H1 (cell line): Measurements from ENCODE around the gene NECAP2. TPM values are rescaled to one million over a fixed set of nuclear protein-coding genes. Genes with fewer than 3 reads are reported as not detected.

Experiments used
- BCL11A ChIP-seq, 2 experiments: IDR thresholded peaks; one replicate each; pipeline ENCODE4 v1.6.1; 2011; ENCODE audit warnings: low read depth in 2 of 2, low read length in 2 of 2, mild to moderate bottlenecking in 2 of 2
- CTBP2 ChIP-seq: IDR thresholded peaks from 2 replicates; pipeline ENCODE4 v1.7.0; 2011; ENCODE audit warnings: borderline replicate concordance, mild to moderate bottlenecking, moderate library complexity, mixed read lengths, low read length; ENCODE audit not compliant: insufficient read depth, insufficient read length
- KDM1A ChIP-seq: fragments of 200-600, 300-600 bp; sonication (generic); IDR thresholded peaks from 2 replicates; pipeline ENCODE4 v1.7.1; 2016; ENCODE audit warnings: mild to moderate bottlenecking, low read length, borderline replicate concordance
- SP2 ChIP-seq: IDR thresholded peaks from 2 replicates; pipeline ENCODE4 v1.6.1; 2012; ENCODE audit warnings: mild to moderate bottlenecking, low read length, inconsistent platforms
- SUZ12 ChIP-seq: fragments of 200-600 bp; sonication (generic); IDR thresholded peaks from 2 replicates; pipeline ENCODE4 v1.6.1; 2012; ENCODE audit warnings: mild to moderate bottlenecking, inconsistent platforms, low read length, moderate library complexity, mixed read lengths
- polyA plus RNA-seq, 7 experiments: library from polyadenylated mRNA; depleted of rRNA in 3 of 7; stranded (reverse) in 5 of 7; unstranded in 2 of 7; fragments of >200 nt in 5 of 7; fragments of 200-250 nt in 2 of 7; gene quantifications; 1 replicate in 5 of 7; 2 replicates in 1 of 7; 4 replicates in 1 of 7; pipeline versions ENCODE4 v1.2.1 to v1.2.3, GENCODE V29; 2011 to 2013; ENCODE audit warnings: missing spikeins in 2 of 7, mixed read lengths in 2 of 7
- total RNA-seq: library from RNA; stranded (reverse); fragmentation: NEBNext Ultra II Directional; extraction: Animal tissue kit (Norgen Biotek cat#: 25700); gene quantifications from 2 replicates; pipeline ENCODE4 v1.2.1, GENCODE V29; 2021
- TF ChIP-seq, protein P1 (sequence below): fragments of 300-600 bp; sonication (generic); IDR thresholded peaks from 2 replicates; pipeline ENCODE4 v1.7.1; 2012; ENCODE audit warnings: low read length, moderate library complexity, mild to moderate bottlenecking, inconsistent platforms; ENCODE audit not compliant: insufficient replicate concordance
- TF ChIP-seq, protein P2 (sequence below): IDR thresholded peaks from 2 replicates; pipeline ENCODE4 v1.6.1; 2012; ENCODE audit warnings: inconsistent platforms
- TF ChIP-seq, protein P3 (sequence below): IDR thresholded peaks from 2 replicates; pipeline ENCODE4 v1.6.1; 2011; ENCODE audit warnings: low read length, improper control_type of control experiment

NECAP2 gene
- total and polyA plus RNA-seq, 2 of the 8 experiments (the other 6 are each of a cell fraction or from before 2014, with no cell fraction given) = 24.4 to 29.7 TPM

DNA sequence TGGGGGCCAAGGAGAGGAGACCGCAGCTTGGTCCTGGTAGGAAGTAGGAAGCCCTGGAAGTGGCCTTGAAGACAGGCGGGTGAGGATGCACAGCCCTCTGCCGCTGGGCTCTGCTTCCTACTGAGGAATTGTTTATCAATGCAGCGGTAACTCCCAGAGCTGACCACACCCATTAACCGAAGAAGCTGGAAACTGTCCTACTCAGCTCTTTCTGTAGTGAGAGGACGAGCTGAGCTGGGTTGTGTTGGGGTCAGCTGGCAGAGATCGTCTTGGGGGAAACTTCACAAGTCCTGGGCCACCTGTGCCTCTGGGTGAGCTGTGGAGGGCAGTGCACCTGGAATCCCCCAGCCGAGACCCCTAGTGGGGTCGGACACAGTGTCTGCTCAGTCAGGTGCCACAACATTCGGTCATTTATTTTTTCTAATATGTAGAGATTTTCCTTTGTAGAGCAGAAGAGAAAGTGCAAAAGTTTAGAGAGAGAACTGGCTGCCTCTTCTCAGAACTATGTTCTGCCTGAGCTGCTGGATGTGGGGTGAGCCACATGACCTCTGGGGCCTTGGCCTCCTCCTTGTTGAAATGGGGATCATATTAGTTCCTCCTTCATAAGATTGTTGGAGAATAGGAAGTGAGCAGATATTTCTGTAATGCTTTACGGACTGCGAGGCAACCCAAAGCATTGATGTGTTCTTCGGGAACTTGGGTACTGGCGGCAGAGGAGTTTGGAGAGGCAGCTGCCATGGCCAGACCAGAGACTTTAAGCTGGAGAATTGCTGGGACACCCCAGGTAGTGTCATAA, 3.6 kb downstream of the NECAP2 start (continued):
- TF ChIP-seq, protein P1, sequence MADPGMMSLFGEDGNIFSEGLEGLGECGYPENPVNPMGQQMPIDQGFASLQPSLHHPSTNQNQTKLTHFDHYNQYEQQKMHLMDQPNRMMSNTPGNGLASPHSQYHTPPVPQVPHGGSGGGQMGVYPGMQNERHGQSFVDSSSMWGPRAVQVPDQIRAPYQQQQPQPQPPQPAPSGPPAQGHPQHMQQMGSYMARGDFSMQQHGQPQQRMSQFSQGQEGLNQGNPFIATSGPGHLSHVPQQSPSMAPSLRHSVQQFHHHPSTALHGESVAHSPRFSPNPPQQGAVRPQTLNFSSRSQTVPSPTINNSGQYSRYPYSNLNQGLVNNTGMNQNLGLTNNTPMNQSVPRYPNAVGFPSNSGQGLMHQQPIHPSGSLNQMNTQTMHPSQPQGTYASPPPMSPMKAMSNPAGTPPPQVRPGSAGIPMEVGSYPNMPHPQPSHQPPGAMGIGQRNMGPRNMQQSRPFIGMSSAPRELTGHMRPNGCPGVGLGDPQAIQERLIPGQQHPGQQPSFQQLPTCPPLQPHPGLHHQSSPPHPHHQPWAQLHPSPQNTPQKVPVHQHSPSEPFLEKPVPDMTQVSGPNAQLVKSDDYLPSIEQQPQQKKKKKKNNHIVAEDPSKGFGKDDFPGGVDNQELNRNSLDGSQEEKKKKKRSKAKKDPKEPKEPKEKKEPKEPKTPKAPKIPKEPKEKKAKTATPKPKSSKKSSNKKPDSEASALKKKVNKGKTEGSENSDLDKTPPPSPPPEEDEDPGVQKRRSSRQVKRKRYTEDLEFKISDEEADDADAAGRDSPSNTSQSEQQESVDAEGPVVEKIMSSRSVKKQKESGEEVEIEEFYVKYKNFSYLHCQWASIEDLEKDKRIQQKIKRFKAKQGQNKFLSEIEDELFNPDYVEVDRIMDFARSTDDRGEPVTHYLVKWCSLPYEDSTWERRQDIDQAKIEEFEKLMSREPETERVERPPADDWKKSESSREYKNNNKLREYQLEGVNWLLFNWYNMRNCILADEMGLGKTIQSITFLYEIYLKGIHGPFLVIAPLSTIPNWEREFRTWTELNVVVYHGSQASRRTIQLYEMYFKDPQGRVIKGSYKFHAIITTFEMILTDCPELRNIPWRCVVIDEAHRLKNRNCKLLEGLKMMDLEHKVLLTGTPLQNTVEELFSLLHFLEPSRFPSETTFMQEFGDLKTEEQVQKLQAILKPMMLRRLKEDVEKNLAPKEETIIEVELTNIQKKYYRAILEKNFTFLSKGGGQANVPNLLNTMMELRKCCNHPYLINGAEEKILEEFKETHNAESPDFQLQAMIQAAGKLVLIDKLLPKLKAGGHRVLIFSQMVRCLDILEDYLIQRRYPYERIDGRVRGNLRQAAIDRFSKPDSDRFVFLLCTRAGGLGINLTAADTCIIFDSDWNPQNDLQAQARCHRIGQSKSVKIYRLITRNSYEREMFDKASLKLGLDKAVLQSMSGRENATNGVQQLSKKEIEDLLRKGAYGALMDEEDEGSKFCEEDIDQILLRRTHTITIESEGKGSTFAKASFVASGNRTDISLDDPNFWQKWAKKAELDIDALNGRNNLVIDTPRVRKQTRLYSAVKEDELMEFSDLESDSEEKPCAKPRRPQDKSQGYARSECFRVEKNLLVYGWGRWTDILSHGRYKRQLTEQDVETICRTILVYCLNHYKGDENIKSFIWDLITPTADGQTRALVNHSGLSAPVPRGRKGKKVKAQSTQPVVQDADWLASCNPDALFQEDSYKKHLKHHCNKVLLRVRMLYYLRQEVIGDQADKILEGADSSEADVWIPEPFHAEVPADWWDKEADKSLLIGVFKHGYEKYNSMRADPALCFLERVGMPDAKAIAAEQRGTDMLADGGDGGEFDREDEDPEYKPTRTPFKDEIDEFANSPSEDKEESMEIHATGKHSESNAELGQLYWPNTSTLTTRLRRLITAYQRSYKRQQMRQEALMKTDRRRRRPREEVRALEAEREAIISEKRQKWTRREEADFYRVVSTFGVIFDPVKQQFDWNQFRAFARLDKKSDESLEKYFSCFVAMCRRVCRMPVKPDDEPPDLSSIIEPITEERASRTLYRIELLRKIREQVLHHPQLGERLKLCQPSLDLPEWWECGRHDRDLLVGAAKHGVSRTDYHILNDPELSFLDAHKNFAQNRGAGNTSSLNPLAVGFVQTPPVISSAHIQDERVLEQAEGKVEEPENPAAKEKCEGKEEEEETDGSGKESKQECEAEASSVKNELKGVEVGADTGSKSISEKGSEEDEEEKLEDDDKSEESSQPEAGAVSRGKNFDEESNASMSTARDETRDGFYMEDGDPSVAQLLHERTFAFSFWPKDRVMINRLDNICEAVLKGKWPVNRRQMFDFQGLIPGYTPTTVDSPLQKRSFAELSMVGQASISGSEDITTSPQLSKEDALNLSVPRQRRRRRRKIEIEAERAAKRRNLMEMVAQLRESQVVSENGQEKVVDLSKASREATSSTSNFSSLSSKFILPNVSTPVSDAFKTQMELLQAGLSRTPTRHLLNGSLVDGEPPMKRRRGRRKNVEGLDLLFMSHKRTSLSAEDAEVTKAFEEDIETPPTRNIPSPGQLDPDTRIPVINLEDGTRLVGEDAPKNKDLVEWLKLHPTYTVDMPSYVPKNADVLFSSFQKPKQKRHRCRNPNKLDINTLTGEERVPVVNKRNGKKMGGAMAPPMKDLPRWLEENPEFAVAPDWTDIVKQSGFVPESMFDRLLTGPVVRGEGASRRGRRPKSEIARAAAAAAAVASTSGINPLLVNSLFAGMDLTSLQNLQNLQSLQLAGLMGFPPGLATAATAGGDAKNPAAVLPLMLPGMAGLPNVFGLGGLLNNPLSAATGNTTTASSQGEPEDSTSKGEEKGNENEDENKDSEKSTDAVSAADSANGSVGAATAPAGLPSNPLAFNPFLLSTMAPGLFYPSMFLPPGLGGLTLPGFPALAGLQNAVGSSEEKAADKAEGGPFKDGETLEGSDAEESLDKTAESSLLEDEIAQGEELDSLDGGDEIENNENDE = no peak
- TF ChIP-seq CTBP2 (no peak), BCL11A (IDR thresholded peaks at IDR 0.05; ENCODE audit: low read depth in 2 of 2, low read length in 2 of 2) (no peak), SP2 (no peak), KDM1A (no peak), SUZ12 (no peak)
- TF ChIP-seq, protein P2, sequence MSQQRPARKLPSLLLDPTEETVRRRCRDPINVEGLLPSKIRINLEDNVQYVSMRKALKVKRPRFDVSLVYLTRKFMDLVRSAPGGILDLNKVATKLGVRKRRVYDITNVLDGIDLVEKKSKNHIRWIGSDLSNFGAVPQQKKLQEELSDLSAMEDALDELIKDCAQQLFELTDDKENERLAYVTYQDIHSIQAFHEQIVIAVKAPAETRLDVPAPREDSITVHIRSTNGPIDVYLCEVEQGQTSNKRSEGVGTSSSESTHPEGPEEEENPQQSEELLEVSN = no peak
- TF ChIP-seq, protein P3, sequence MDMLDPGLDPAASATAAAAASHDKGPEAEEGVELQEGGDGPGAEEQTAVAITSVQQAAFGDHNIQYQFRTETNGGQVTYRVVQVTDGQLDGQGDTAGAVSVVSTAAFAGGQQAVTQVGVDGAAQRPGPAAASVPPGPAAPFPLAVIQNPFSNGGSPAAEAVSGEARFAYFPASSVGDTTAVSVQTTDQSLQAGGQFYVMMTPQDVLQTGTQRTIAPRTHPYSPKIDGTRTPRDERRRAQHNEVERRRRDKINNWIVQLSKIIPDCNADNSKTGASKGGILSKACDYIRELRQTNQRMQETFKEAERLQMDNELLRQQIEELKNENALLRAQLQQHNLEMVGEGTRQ = no peak
